ENCODE data around the gene SRCIN1.

Gene SRCIN1

GRCh38 chr17:38583176-38583575 is 22.6 kb downstream of the SRCIN1 start:
- Mint-ChIP-seq H3K4me1 (peaks cover 21% of the 10 kb centered on the region), H3K27ac (no peak overlapping the region), H3K4me3 (no peak overlapping the region), H3K36me3 (peaks cover 5% of the 10 kb centered on the region), H3K9me3 (no peaks in the 10 kb centered on the region)
- ATAC-seq (no peak), DNase-seq (ENCODE audit: low spot score in 2 of 2) (no peak)

GRCh38 chr17:38582069-38582468 is 23.7 kb downstream of the SRCIN1 start:
- Mint-ChIP-seq H3K27ac (no peak overlapping the region), H3K4me3 (no peak overlapping the region), H3K4me1 (peaks cover 24% of the 10 kb centered on the region), H3K36me3 (peaks cover 5% of the 10 kb centered on the region), H3K9me3 (no peaks in the 10 kb centered on the region)
- DNase-seq (ENCODE audit: low spot score in 2 of 2) (no peak), ATAC-seq (no peak)

GRCh38 chr17:38579934-38580333 is 25.8 kb downstream of the SRCIN1 start:
- Mint-ChIP-seq H3K4me1 (peaks cover 24% of the 10 kb centered on the region), H3K36me3 (no peaks in the 10 kb centered on the region), H3K9me3 (no peaks in the 10 kb centered on the region), H3K4me3 (no peak overlapping the region), H3K27ac (no peak overlapping the region)
- DNase-seq (ENCODE audit: low spot score in 2 of 2) (no peak), ATAC-seq (peak; percentile 46)

GRCh38 chr17:38579083-38579480 is 26.7 kb downstream of the SRCIN1 start:
- no peak overlapping the region for H3K27ac Mint-ChIP-seq
- DNase-seq (ENCODE audit: low spot score in 2 of 2) (no peak), ATAC-seq (no peak)
- peaks cover 16% of the 10 kb centered on the region for H3K4me1 Mint-ChIP-seq
- no peaks in the 10 kb centered on the region for H3K9me3 Mint-ChIP-seq
- no peaks in the 10 kb centered on the region for H3K36me3 Mint-ChIP-seq
- no peak overlapping the region for H3K4me3 Mint-ChIP-seq

GRCh38 chr17:38578229-38579082 is 27.3 kb downstream of the SRCIN1 start:
- Mint-ChIP-seq H3K4me1 (peaks cover 12% of the 10 kb centered on the region), H3K9me3 (no peaks in the 10 kb centered on the region), H3K36me3 (no peaks in the 10 kb centered on the region), H3K4me3 (no peak overlapping the region), H3K27ac (no peak overlapping the region)
- no peak for DNase-seq (ENCODE audit: low spot score in 2 of 2)
- ATAC-seq = peak; percentile 15

- no peaks in the 10 kb centered on the region for H3K9me3 Mint-ChIP-seq
- no peak for DNase-seq (ENCODE audit: low spot score in 2 of 2)
- no peak overlapping the region for H3K27ac Mint-ChIP-seq
- H3K36me3 Mint-ChIP-seq = no peaks in the 10 kb centered on the region
- H3K4me3 Mint-ChIP-seq = no peak overlapping the region
- no peak for ATAC-seq
- H3K4me1 Mint-ChIP-seq = peaks cover 12% of the 10 kb centered on the region
Observed at GRCh38 chr17:38577645-38578173, 28.0 kb downstream of the SRCIN1 start.

GRCh38 chr17:38577244-38577643 is 28.5 kb downstream of the SRCIN1 start:
- no peak for DNase-seq (ENCODE audit: low spot score in 2 of 2)
- ATAC-seq = no peak
- Mint-ChIP-seq H3K36me3 (no peaks in the 10 kb centered on the region), H3K27ac (no peak overlapping the region), H3K9me3 (no peaks in the 10 kb centered on the region), H3K4me3 (no peak overlapping the region), H3K4me1 (peaks cover 12% of the 10 kb centered on the region)

GRCh38 chr17:38575781-38576180 is 30.0 kb downstream of the SRCIN1 start:
- no peak for DNase-seq (ENCODE audit: low spot score in 2 of 2)
- Mint-ChIP-seq H3K9me3 (no peaks in the 10 kb centered on the region), H3K4me1 (peaks cover 12% of the 10 kb centered on the region), H3K36me3 (no peaks in the 10 kb centered on the region), H3K4me3 (no peak overlapping the region), H3K27ac (peak overlapping the region; percentile 4)
- no peak for ATAC-seq

GRCh38 chr17:38574712-38575111 is 31.0 kb downstream of the SRCIN1 start:
- no peaks in the 10 kb centered on the region for H3K36me3 Mint-ChIP-seq
- no peaks in the 10 kb centered on the region for H3K9me3 Mint-ChIP-seq
- H3K4me3 Mint-ChIP-seq = no peak overlapping the region
- H3K27ac Mint-ChIP-seq = no peak overlapping the region
- no peak for ATAC-seq
- H3K4me1 Mint-ChIP-seq = peaks cover 12% of the 10 kb centered on the region
- no peak for DNase-seq (ENCODE audit: low spot score in 2 of 2)

- Mint-ChIP-seq H3K9me3 (no peaks in the 10 kb centered on the region), H3K4me3 (peak overlapping the region; percentile 45), H3K36me3 (no peaks in the 10 kb centered on the region), H3K27ac (no peak overlapping the region), H3K4me1 (peaks cover under 1% of the 10 kb centered on the region)
- ATAC-seq (no peak), DNase-seq (ENCODE audit: low spot score in 2 of 2) (no peak)
Observed at GRCh38 chr17:38572669-38573365, 32.9 kb downstream of the SRCIN1 start.

- Mint-ChIP-seq H3K36me3 (no peaks in the 10 kb centered on the region), H3K4me1 (peaks cover under 1% of the 10 kb centered on the region), H3K4me3 (peak overlapping the region; percentile 7), H3K27ac (no peak overlapping the region), H3K9me3 (no peaks in the 10 kb centered on the region)
- ATAC-seq (no peak), DNase-seq (ENCODE audit: low spot score in 2 of 2) (no peak)
Observed at GRCh38 chr17:38571833-38572668, 33.7 kb downstream of the SRCIN1 start.

GRCh38 chr17:38569701-38570512 is 35.8 kb downstream of the SRCIN1 start:
- H3K4me3 Mint-ChIP-seq = no peak overlapping the region
- no peaks in the 10 kb centered on the region for H3K36me3 Mint-ChIP-seq
- peaks cover 5% of the 10 kb centered on the region for H3K4me1 Mint-ChIP-seq
- DNase-seq (ENCODE audit: low spot score in 2 of 2) (no peak), ATAC-seq (no peak)
- no peak overlapping the region for H3K27ac Mint-ChIP-seq
- no peaks in the 10 kb centered on the region for H3K9me3 Mint-ChIP-seq

- Mint-ChIP-seq H3K9me3 (no peaks in the 10 kb centered on the region), H3K4me3 (no peak overlapping the region)
Observed at GRCh38 chr17:38568845-38569510, 36.8 kb downstream of the SRCIN1 start.

GRCh38 chr17:38568274-38568673 is 37.5 kb downstream of the SRCIN1 start:
- H3K9me3 Mint-ChIP-seq = no peaks in the 10 kb centered on the region
- DNase-seq (ENCODE audit: low spot score in 2 of 2) (no peak), ATAC-seq (no peak)
- no peak overlapping the region for H3K4me3 Mint-ChIP-seq
- H3K27ac Mint-ChIP-seq = no peak overlapping the region
- H3K36me3 Mint-ChIP-seq = no peaks in the 10 kb centered on the region
- H3K4me1 Mint-ChIP-seq = peaks cover 5% of the 10 kb centered on the region

More at GRCh38 chr17:38568845-38569510, 36.8 kb downstream of the SRCIN1 start:
- Mint-ChIP-seq H3K4me1 (peaks cover 5% of the 10 kb centered on the region), H3K36me3 (no peaks in the 10 kb centered on the region), H3K27ac (no peak overlapping the region)
- DNase-seq (ENCODE audit: low spot score in 2 of 2) = no peak
- no peak for ATAC-seq
